Left lung (tissue), 10 donors: ENCODE measurements around the gene NTRK2. TPM values are rescaled to one million over a fixed set of nuclear protein-coding genes. Genes with fewer than 3 reads are reported as not detected.

Source experiments
- ATAC-seq: fragments of 200-7000 bp; cut with Tn5 transposase; one replicate; pipeline ENCODE4 v1.9.1; 2020; ENCODE audit warnings: moderate library complexity
- DNase-seq, 4 donors: peaks; one replicate each; pipeline ENCODE4 v3.0.0-alpha.2; 2013 to 2020
- H3K27ac ChIP-seq, 2 donors: fragments of 200-600 bp; sonication (generic) in 1 of 2; one replicate each; pipeline versions ENCODE4 v1.5.0 to v1.8.0; 2020 to 2021
- H3K27me3 ChIP-seq, 2 donors: fragments of 200-600 bp; sonication (generic) in 1 of 2; one replicate each; pipeline versions ENCODE4 v1.5.0 to v1.8.0; 2020 to 2021
- H3K36me3 ChIP-seq, 2 donors: fragments of 200-600 bp; sonication (generic) in 1 of 2; one replicate each; pipeline versions ENCODE4 v1.5.0 to v1.8.0; 2020 to 2021
- H3K4me1 ChIP-seq, 2 donors: fragments of 200-600 bp; one replicate each; pipeline ENCODE4 v1.8.0; 2021
- H3K4me3 ChIP-seq, 2 donors: fragments of 200-600 bp; sonication (generic) in 1 of 2; one replicate each; pipeline versions ENCODE4 v1.5.0 to v1.8.0; 2020 to 2021; ENCODE audit warnings: mild to moderate bottlenecking in 1 of 2
- H3K9me3 ChIP-seq, 2 donors: fragments of 200-600 bp; sonication (generic) in 1 of 2; one replicate each; pipeline versions ENCODE4 v1.5.0 to v1.8.0; 2020 to 2021
- intact Hi-C, 2 donors: fragments of 100-400 bp; cut with DNase I; formaldehyde crosslinking; loops; one replicate each; pipeline versions ENCODE4 v1.11.2 to v1.14.2; 2022
- polyA plus RNA-seq, 6 donors: library from polyadenylated mRNA; unstranded; fragments of 120-200 nt; gene quantifications; one replicate each; pipeline ENCODE4 v1.2.1, GENCODE V29; 2013; ENCODE audit not compliant: insufficient read length in 6 of 6
- total RNA-seq, 2 donors: library from RNA; stranded (reverse); fragmentation: NEBNext Ultra II Directional; extraction: Animal tissue kit (Norgen Biotek cat#: 25700); gene quantifications; one replicate each; pipeline ENCODE4 v1.2.1, GENCODE V29; 2021
- TF ChIP-seq, protein P1 (sequence below), 2 donors: fragments of 200-600 bp; sonication (generic) in 1 of 2; IDR thresholded peaks; one replicate each; pipeline versions ENCODE4 v1.5.0 to v1.8.0; 2021; ENCODE audit warnings: antibody characterized with exemption in 2 of 2
- donor health status: DM: no; HTN: yes; CAD: no.
- donor health status: DM: no; HTN: no; CAD: no.

NTRK2 gene
- total and polyA plus RNA-seq, 8 donors: 0.29 to 3.8 (median 1.7) TPM

DNA sequence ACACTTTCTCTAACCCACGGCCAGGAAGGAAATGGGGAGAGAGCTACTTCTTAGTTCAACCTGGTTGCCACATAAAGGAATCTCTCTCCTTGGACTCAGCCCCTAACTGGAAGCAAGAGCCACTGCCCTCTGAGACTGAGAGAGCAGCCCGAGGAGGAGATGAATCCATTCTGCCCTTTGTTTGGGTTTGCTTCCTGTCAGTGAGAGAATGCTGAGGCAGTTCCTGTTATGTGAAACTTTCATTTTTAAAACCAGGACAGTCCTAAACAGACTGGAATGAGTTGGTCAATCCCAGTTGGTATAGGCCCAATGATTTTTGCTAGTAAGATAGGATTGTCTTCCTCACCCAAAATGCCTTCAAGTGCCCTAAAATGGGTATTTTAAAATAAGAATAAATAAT, 205.1 kb downstream of the NTRK2 start:
- Histone ChIP-seq H3K4me3 (no peak overlapping the region), H3K36me3 (no peaks in the 10 kb centered on the region), H3K27ac (peak overlapping the region in 1 of 2 donors; percentile 24), H3K4me1 (peaks cover 0 to 9% of the 10 kb centered on the region in 2 donors), H3K27me3 (no peaks in the 10 kb centered on the region), H3K9me3 (no peaks in the 10 kb centered on the region)
- ATAC-seq: no peak
- intact Hi-C loops: no loop called here
- no peak for DNase-seq
- TF ChIP-seq, protein P1, sequence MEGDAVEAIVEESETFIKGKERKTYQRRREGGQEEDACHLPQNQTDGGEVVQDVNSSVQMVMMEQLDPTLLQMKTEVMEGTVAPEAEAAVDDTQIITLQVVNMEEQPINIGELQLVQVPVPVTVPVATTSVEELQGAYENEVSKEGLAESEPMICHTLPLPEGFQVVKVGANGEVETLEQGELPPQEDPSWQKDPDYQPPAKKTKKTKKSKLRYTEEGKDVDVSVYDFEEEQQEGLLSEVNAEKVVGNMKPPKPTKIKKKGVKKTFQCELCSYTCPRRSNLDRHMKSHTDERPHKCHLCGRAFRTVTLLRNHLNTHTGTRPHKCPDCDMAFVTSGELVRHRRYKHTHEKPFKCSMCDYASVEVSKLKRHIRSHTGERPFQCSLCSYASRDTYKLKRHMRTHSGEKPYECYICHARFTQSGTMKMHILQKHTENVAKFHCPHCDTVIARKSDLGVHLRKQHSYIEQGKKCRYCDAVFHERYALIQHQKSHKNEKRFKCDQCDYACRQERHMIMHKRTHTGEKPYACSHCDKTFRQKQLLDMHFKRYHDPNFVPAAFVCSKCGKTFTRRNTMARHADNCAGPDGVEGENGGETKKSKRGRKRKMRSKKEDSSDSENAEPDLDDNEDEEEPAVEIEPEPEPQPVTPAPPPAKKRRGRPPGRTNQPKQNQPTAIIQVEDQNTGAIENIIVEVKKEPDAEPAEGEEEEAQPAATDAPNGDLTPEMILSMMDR (IDR thresholded peaks at IDR 0.05): no peak

DNA sequence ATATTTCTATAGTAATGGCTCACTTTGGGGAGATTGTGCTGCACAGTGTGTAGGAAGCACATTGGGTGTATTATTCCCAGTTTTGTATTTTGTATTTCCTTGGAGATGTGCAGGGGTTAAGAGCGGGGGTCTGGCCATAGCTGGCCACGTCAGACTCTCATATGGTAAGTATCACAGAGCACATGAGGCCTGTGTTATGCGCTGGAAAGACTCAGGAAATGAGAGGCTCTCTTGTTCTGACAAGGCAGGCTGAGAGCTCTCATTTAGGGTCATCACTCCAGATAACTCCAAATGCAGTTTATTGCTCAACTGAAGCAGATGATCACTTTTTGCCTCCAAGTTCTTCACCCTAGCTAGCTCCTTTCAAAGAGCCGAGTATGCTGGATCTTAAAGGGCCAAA, 205.7 kb downstream of the NTRK2 start:
- ATAC-seq (no peak), DNase-seq (peak in 2 of 4 donors; percentile 63 to 80)
- Histone ChIP-seq H3K4me3 (no peak overlapping the region), H3K36me3 (no peaks in the 10 kb centered on the region), H3K27me3 (no peaks in the 10 kb centered on the region), H3K27ac (no peak overlapping the region), H3K9me3 (no peaks in the 10 kb centered on the region), H3K4me1 (peaks cover 0 to 9% of the 10 kb centered on the region in 2 donors)
- intact Hi-C loops: no loop called here
- TF ChIP-seq, protein P1 (IDR thresholded peaks at IDR 0.05): no peak

DNA sequence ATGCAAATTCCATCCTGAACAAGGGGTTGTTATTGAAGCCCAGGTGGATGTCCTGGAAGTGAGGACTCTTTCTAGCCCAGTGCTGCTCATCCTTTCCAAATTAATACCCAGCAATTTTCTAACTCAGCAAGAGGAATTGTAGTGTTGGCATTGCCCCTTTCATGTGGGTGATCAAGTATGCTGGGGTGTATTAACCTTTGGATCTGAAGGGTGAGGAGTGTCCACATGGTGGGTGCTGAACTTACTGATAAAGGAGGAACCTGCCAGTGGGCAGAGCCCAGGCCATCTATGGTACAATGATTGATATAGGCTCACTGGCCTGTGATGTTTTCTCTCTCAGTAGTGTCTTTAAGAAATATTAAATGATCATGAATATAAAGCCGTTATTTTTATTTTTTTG, 210.1 kb downstream of the NTRK2 start:
- no peaks in the 10 kb centered on the region for H3K36me3 ChIP-seq
- DNase-seq (no peak), ATAC-seq (no peak)
- TF ChIP-seq, protein P1 (IDR thresholded peaks at IDR 0.05): no peak
- no peaks in the 10 kb centered on the region for H3K27me3 ChIP-seq
- H3K4me1 ChIP-seq: peaks cover 0 to 9% of the 10 kb centered on the region in 2 donors
- H3K9me3 ChIP-seq: no peaks in the 10 kb centered on the region
- no peak overlapping the region for H3K4me3 ChIP-seq
- intact Hi-C loops: no loop called here
- H3K27ac ChIP-seq: no peak overlapping the region

DNA sequence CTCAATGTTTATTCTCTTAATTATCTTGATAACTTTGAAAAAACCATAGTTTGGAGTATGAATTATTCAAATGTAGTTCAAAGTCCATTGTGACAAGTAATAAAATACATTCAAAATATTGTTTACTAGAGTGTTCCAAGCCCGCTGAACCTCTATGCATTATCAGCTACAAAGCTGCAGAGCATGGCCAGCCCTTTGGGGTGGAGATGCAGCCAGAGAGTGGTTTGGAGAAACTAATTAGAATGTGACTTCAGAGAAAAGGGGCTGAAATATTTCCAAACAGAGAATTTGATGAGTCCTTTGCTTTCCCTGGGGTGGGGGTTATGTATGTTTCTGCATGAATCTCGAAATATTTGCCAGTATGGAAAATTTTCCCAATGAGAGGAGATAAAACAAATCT, 211.3 kb downstream of the NTRK2 start:
- Histone ChIP-seq H3K27me3 (no peaks in the 10 kb centered on the region), H3K27ac (no peak overlapping the region), H3K36me3 (no peaks in the 10 kb centered on the region), H3K9me3 (no peaks in the 10 kb centered on the region), H3K4me1 (no peaks in the 10 kb centered on the region), H3K4me3 (no peak overlapping the region)
- TF ChIP-seq, protein P1 (IDR thresholded peaks at IDR 0.05): no peak
- ATAC-seq (no peak), DNase-seq (no peak)
- intact Hi-C loops: no loop called here

DNA sequence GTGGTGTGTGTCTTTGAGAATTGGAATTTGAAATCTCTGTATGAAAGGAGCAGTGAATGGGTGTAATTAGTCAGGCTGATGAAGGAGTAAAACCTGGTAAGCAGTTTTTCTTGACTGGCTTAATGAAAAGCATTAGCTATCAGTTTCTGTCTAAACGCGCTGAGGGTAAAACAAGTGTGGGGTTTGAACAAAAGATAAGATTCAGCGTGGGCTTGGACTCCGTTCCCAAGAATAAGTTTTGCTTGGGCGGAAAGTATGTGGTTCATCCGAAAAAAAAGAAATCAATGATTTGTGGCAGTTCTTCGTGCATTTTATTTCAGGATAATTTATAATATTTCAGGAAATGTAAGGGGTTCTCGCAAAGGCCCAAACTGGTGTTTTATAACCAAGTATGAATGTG, 217.3 kb downstream of the NTRK2 start:
- Histone ChIP-seq H3K27ac (no peak overlapping the region), H3K27me3 (no peaks in the 10 kb centered on the region), H3K4me1 (no peaks in the 10 kb centered on the region), H3K4me3 (no peak overlapping the region), H3K36me3 (no peaks in the 10 kb centered on the region), H3K9me3 (no peaks in the 10 kb centered on the region)
- DNase-seq (no peak), ATAC-seq (no peak)
- TF ChIP-seq, protein P1 (IDR thresholded peaks at IDR 0.05): no peak
- intact Hi-C loops: no loop called here
